ENCODE measurements around the gene ZNF750. TPM values are rescaled to one million over a fixed set of nuclear protein-coding genes. Genes with fewer than 3 reads are reported as not detected.

The ZNF750 gene
- total RNA-seq, 4 donors from 2014 or later, result 202 to 426 (median 294) TPM

DNA sequence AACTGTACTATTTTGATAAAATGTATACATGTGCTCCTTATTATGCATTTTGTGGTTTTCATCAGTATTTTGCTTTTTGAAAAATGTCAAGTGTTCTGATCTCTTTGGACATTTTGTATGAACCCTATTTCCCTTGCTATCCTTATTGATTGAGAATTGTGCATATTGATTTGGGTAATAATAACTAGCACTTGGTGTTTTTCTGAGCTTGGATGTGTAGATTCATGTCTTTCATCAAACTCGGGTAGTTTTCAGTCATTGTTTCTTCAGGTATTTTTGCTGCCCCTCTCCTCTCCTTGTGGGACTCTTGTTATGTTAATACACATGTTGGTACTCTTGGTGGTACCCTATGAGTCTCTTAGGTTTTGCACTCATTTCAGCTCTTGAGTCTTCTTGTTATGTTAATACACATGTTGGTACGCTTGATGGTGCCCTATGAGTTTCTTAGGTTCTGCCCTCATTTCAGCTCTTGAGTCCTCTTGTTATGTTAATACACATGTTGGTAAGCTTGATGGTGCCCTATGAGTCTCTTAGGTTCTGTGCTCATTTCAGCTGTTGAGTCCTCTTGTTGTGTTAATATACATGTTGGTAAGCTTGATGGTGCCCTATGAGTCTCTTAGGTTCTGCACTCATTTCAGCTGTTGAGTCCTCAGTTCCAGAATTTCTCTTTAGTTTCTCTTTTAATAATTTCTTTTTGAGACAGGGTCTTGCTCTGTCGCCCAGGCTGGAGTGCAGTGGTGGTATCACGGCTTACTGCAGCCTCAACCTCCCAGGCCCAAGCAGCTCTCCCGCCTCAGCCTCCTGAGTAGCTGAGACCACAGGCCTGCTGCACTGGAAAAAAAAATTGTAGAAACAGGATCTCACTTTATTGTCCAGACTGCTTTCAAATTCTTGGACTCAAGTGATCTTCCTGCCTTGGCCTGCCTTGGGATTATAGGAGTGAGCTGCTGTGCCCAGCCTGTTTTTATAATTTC lies 19.3 kb downstream of the ZNF750 start:
- WGBS, 2 donors, result 96 to 97% methylated on average over 5 of the region's 5 CpGs
- intact Hi-C loops (cut with DNase I; ENCODE audit: low total_unique reads), result no loop called here
- no peak for TF ChIP-seq POLR2A (IDR thresholded peaks at IDR 0.05)
- TF ChIP-seq, protein P1, sequence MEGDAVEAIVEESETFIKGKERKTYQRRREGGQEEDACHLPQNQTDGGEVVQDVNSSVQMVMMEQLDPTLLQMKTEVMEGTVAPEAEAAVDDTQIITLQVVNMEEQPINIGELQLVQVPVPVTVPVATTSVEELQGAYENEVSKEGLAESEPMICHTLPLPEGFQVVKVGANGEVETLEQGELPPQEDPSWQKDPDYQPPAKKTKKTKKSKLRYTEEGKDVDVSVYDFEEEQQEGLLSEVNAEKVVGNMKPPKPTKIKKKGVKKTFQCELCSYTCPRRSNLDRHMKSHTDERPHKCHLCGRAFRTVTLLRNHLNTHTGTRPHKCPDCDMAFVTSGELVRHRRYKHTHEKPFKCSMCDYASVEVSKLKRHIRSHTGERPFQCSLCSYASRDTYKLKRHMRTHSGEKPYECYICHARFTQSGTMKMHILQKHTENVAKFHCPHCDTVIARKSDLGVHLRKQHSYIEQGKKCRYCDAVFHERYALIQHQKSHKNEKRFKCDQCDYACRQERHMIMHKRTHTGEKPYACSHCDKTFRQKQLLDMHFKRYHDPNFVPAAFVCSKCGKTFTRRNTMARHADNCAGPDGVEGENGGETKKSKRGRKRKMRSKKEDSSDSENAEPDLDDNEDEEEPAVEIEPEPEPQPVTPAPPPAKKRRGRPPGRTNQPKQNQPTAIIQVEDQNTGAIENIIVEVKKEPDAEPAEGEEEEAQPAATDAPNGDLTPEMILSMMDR (IDR thresholded peaks at IDR 0.05), result no peak
- no peak overlapping the region for H3K4me3 ChIP-seq (ENCODE audit: low read depth, poor library complexity, severe bottlenecking)
- no peak for DNase-seq (ENCODE audit: low spot score in 2 of 2)

DNA sequence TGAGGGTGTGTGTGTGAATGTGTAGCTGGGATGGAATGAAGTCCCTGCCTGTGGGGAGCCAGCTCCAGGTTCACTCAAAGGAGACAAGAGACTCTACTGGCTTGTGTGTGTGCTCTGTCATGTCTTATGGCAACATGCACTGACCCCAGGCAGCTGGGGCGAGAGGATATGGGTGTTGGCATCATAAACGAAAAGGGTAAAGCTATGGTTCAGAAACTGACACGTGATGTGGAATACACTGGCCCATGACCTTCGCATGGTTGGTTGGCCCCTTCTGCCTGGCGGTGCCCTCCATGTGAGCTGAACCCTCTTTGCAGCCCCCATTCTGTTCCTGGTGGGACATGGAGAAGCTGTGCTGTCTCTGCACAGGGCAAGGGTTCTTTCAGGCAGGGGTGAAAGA lies 21.9 kb downstream of the ZNF750 start:
- no peak for TF ChIP-seq POLR2A (IDR thresholded peaks at IDR 0.05)
- TF ChIP-seq, protein P1 (IDR thresholded peaks at IDR 0.05), result no peak
- no peak overlapping the region for H3K4me3 ChIP-seq (ENCODE audit: low read depth, poor library complexity, severe bottlenecking)
- DNase-seq (ENCODE audit: low spot score in 2 of 2), result no peak
- WGBS, 2 donors, result 94 to 98% methylated on average over 5 of the region's 5 CpGs
- intact Hi-C loops (cut with DNase I; ENCODE audit: low total_unique reads), result no loop called here

DNA sequence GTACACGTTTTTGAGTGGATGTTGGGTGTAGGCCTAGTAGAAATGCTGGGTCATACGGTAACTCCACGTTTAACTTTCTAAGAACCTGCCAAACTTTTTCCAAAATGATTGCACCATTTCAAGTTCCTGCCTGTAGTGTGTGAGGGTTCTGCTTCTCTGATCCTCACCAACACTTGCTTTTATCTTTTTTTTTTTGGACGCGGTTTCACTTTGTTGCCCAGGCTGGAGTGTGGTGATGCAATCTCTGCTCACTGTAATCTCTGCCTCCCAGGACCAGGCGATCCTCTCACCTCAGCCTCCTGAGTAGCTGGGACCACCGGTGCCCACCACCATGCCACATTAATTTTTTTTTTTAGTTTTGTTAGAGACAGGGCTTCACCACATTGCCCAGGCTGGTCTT lies 23.5 kb downstream of the ZNF750 start:
- intact Hi-C loops (cut with DNase I; ENCODE audit: low total_unique reads), result no loop called here
- 70 to 78% methylated on average over 7 of the region's 7 CpGs for WGBS, 2 donors
- DNase-seq (ENCODE audit: low spot score in 2 of 2), result no peak
- no peak overlapping the region for H3K4me3 ChIP-seq (ENCODE audit: low read depth, poor library complexity, severe bottlenecking)
- no peak for TF ChIP-seq POLR2A (IDR thresholded peaks at IDR 0.05)
- TF ChIP-seq, protein P1 (IDR thresholded peaks at IDR 0.05), result no peak

DNA sequence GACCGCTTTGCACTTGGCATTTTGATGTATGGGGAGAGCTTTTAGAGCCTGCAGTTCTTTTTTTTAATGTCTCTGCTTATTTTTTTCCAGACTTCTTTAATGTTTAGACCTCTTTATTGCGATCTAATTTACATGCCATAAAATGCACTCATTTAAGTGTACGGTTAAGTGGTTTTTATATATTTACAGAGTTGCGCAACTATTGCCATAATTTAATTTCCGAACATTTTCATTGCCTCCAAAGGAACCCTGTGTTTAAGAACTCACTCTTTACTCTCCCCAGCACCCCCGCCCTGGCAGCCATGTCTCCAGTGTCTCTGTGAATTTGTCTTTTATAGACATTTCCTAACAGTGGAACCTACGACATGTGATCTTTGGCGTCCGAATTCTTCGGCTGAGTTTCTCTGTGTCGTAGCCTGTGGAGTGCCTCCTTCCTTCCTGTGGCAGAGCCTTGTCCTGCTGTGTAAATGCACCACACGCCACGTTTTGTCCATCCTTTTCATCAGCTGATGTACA lies 24.0 kb downstream of the ZNF750 start:
- DNase-seq (ENCODE audit: low spot score in 2 of 2), result no peak
- 84 to 91% methylated on average over 13 of the region's 13 CpGs for WGBS, 2 donors
- H3K4me3 ChIP-seq (ENCODE audit: low read depth, poor library complexity, severe bottlenecking), result no peak overlapping the region
- intact Hi-C loops (cut with DNase I; ENCODE audit: low total_unique reads), result no loop called here
- no peak for TF ChIP-seq POLR2A (IDR thresholded peaks at IDR 0.05)

DNA sequence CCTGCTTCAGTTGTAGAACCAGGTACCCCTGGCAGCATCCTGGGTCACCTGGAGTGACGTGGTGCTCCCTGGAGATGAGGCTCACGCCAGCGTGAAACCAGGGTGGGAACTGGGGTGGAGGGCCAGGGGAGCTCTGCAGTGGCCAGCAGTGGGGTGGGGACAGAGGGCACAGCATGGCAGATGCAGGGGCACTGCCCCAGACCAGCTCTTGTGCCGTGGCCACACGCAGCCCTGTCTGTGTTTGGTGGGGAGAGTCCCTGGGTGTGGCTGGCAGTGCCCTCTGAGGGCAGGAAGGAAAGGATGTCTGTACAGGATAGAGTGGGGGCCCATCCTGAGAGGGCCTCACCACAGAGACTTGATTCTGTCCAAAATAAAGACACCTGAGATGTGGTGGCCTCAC lies 24.5 kb downstream of the ZNF750 start:
- DNase-seq (ENCODE audit: low spot score in 2 of 2), result no peak
- 82 to 100% methylated on average over 3 to 5 of the region's 5 CpGs for WGBS, 2 donors
- H3K4me3 ChIP-seq (ENCODE audit: low read depth, poor library complexity, severe bottlenecking), result no peak overlapping the region
- TF ChIP-seq, protein P1 (IDR thresholded peaks at IDR 0.05), result no peak
- TF ChIP-seq POLR2A (IDR thresholded peaks at IDR 0.05), result no peak
- intact Hi-C loops (cut with DNase I; ENCODE audit: low total_unique reads), result no loop called here

DNA sequence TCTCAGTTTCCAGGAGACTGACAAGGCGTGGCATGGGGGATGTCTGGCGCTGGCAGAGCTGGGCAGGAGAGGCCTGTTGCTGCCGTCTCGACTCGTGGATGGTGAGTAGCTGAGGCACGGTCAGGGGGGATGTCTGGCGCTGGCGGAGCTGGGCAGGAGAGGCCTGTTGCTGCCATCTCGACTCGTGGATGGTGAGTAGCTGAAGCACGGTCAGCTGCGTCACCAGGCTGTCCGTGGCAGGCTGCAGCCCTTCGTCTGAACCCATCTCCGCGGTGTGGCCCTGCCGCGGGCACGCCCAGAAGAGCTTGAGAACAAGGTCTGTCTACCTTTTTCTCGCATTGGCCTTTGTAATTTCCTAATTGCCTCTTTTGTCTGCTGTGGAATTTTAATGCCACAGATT lies 25.0 kb downstream of the ZNF750 start:
- TF ChIP-seq, protein P1 (IDR thresholded peaks at IDR 0.05), result no peak
- no peak for TF ChIP-seq POLR2A (IDR thresholded peaks at IDR 0.05)
- intact Hi-C loops (cut with DNase I; ENCODE audit: low total_unique reads), result no loop called here
- 94% methylated on average over 20 of the region's 20 CpGs for WGBS, 2 donors
- no peak for DNase-seq (ENCODE audit: low spot score in 2 of 2)
- H3K4me3 ChIP-seq (ENCODE audit: low read depth, poor library complexity, severe bottlenecking), result no peak overlapping the region

Data from lower leg skin (tissue), 4 donors.